GM12892 (cell line): ENCODE results near the gene SIX5.

Experiments used
- POLR2A ChIP-seq: IDR thresholded peaks from 2 replicates; pipeline ENCODE4 v1.6.1; 2011; ENCODE audit warnings: low read depth, low read length, control low read depth
- POLR2AphosphoS5 ChIP-seq: IDR thresholded peaks from 2 replicates; pipeline ENCODE4 v1.6.1; 2011; ENCODE audit warnings: low read depth, low read length, control low read depth

GRCh38 chr19:45772912-45773311 lies 3.9 kb upstream of the SIX5 start:
- TF ChIP-seq POLR2A (no peak), POLR2AphosphoS5 (no peak; the same call in 1 of the 2 replicates)
